Ascending aorta (tissue), 2 donors: Measurements from ENCODE around the gene CNTN5. TPM values are rescaled to one million over a fixed set of nuclear protein-coding genes. Genes with fewer than 3 reads are reported as not detected.

Source experiments
- DNase-seq, 2 donors: peaks; one replicate each; pipeline ENCODE4 v3.0.0-alpha.2; 2019; ENCODE audit warnings: low spot score in 2 of 2
- H3K27ac ChIP-seq, 2 donors: fragments of 200-600 bp; sonication (generic); one replicate each; pipeline ENCODE4 v1.5.1; 2016 to 2017; ENCODE audit warnings: mild to moderate bottlenecking in 1 of 2
- H3K27me3 ChIP-seq: fragments of 200-600 bp; sonication (generic); one replicate; pipeline ENCODE4 v1.5.1; 2017
- H3K36me3 ChIP-seq, 2 donors: fragments of 200-600 bp; sonication (generic); one replicate each; pipeline ENCODE4 v1.5.1; 2016
- H3K4me1 ChIP-seq, 2 donors: fragments of 200-600 bp; sonication (generic); one replicate each; pipeline ENCODE4 v1.5.1; 2016 to 2017; ENCODE audit warnings: mild to moderate bottlenecking in 1 of 2
- H3K4me3 ChIP-seq, 2 donors: fragments of 200-600 bp; sonication (generic); one replicate each; pipeline ENCODE4 v1.5.1; 2016 to 2017; ENCODE audit warnings: mild to moderate bottlenecking in 1 of 2
- H3K9me3 ChIP-seq, 2 donors: fragments of 200-600 bp; sonication (generic); one replicate each; pipeline ENCODE4 v1.5.1; 2016
- CTCF ChIP-seq, 3 experiments: fragments of 200-600 bp in 2 of 3; fragments of 450-650 bp in 1 of 3; sonication (generic) in 2 of 3; IDR thresholded peaks; one replicate each; pipeline ENCODE4 v1.5.1; 2016 to 2019; ENCODE audit warnings: antibody characterized with exemption in 3 of 3, mild to moderate bottlenecking in 1 of 3, moderate library complexity in 1 of 3
- intact Hi-C: fragments of 100-400 bp; cut with DNase I; formaldehyde crosslinking; loops from one replicate; pipeline ENCODE4 v1.15.1; 2023
- total RNA-seq: library from RNA; depleted of rRNA; stranded (reverse); fragments of >200 nt; gene quantifications from one replicate; pipeline ENCODE4 v1.1.0, GENCODE V29; 2016

The CNTN5 gene
- total RNA-seq, 1 donor from 2014 or later = 3.6 TPM

- no peak for DNase-seq
- Histone ChIP-seq H3K9me3 (no peaks in the 10 kb centered on the region), H3K4me3 (no peak overlapping the region), H3K4me1 (no peaks in the 10 kb centered on the region), H3K27me3 (no peaks in the 10 kb centered on the region), H3K36me3 (no peaks in the 10 kb centered on the region), H3K27ac (no peak overlapping the region)
- TF ChIP-seq CTCF (IDR thresholded peaks at IDR 0.05) = no peak
- intact Hi-C loops = no loop called here
Observed at GRCh38 chr11:100315946-100316345, 1295.2 kb downstream of the CNTN5 start.

DNA sequence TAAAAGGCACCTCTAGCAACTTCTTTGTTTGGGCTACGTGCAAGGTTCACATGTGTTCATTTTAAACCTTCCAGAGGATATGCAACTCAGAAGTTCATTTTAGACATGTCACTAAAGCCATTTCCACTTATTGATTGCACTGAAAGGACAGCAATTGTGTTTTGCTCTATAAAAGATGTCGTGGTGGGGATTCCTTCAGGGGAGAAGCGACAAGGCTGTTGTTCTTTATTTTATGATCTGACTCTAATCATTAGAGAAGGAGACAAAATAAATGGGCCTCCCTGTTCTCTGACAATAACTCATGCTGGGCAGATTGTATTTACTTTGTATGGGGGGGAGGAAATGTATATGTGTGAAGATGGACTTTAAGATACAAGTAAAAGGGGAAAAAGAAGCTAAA, 1296.2 kb downstream of the CNTN5 start:
- Histone ChIP-seq H3K27ac (no peak overlapping the region), H3K27me3 (no peaks in the 10 kb centered on the region), H3K9me3 (no peaks in the 10 kb centered on the region), H3K36me3 (no peaks in the 10 kb centered on the region), H3K4me1 (no peaks in the 10 kb centered on the region), H3K4me3 (no peak overlapping the region)
- DNase-seq = no peak
- TF ChIP-seq CTCF (IDR thresholded peaks at IDR 0.05) = no peak
- intact Hi-C loops = no loop called here

DNA sequence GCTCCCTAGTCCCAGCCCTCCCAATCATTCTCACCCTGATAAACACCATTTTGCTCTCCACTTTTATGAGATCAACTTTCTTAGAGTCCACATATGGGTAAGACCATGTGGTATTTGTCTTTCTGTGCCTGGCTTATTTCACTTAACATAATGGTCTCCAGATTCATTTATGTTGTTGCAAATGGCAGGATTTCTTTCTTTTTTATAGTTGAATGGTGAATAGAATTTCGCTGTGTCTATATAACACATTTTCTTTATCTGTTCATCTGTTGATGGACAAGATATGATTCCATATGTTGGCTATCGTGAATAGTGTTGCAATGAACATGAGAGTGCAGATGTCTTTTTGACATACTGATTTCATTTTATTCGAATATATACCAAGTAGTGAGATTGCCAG, 1298.9 kb downstream of the CNTN5 start:
- no peak for DNase-seq
- H3K4me3 ChIP-seq = no peak overlapping the region
- H3K27ac ChIP-seq = no peak overlapping the region
- no peaks in the 10 kb centered on the region for H3K4me1 ChIP-seq
- no peaks in the 10 kb centered on the region for H3K9me3 ChIP-seq
- TF ChIP-seq CTCF (IDR thresholded peaks at IDR 0.05) = no peak
- H3K27me3 ChIP-seq = no peaks in the 10 kb centered on the region
- H3K36me3 ChIP-seq = no peaks in the 10 kb centered on the region
- intact Hi-C loops = no loop called here

GRCh38 chr11:100328626-100329340, 1308.0 kb downstream of the CNTN5 start:
- H3K27me3 ChIP-seq = no peaks in the 10 kb centered on the region
- TF ChIP-seq CTCF (IDR thresholded peaks at IDR 0.05) = no peak
- H3K27ac ChIP-seq = no peak overlapping the region
- no peak overlapping the region for H3K4me3 ChIP-seq
- H3K9me3 ChIP-seq = no peaks in the 10 kb centered on the region
- intact Hi-C loops = no loop called here
- H3K36me3 ChIP-seq = no peaks in the 10 kb centered on the region
- no peaks in the 10 kb centered on the region for H3K4me1 ChIP-seq
- no peak for DNase-seq

GRCh38 chr11:100329352-100329751, 1308.6 kb downstream of the CNTN5 start:
- H3K9me3 ChIP-seq = no peaks in the 10 kb centered on the region
- no peak overlapping the region for H3K27ac ChIP-seq
- no peak for DNase-seq
- intact Hi-C loops = no loop called here
- no peaks in the 10 kb centered on the region for H3K36me3 ChIP-seq
- TF ChIP-seq CTCF (IDR thresholded peaks at IDR 0.05) = no peak
- H3K4me1 ChIP-seq = no peaks in the 10 kb centered on the region
- H3K4me3 ChIP-seq = no peak overlapping the region
- H3K27me3 ChIP-seq = no peaks in the 10 kb centered on the region

DNA sequence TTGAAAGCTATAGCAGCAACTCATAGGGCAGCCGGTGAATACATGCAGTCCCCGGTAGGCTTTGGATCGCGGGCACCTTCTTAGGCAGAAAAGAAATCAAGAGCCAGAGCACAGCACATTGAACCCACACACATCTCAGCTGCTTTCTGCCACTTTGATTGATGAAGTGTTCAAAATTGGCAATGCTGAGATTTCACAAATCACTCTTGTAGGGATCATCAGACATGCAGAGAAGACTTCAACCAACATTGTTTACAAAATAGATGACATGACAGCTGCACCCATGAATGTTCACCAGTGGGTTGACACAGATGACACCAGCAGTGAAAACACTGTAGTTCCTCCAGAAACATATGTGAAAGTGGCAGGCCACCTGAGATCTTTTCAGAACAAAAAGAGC, 1316.1 kb downstream of the CNTN5 start:
- no peak for TF ChIP-seq CTCF (IDR thresholded peaks at IDR 0.05)
- DNase-seq = no peak

More for the DNA sequence above, 1316.1 kb downstream of the CNTN5 start:
- Histone ChIP-seq H3K9me3 (no peaks in the 10 kb centered on the region), H3K27me3 (no peaks in the 10 kb centered on the region), H3K36me3 (no peaks in the 10 kb centered on the region), H3K4me1 (no peaks in the 10 kb centered on the region), H3K27ac (no peak overlapping the region), H3K4me3 (no peak overlapping the region)
- intact Hi-C loops = no loop called here
